ENCODE data around the gene CYP4Z1.
"Not testable (repeated sequence)": the region's sequence is repeated elsewhere in the genome, so short reads cannot be mapped to it uniquely, and the experiment has no call there.

The CYP4Z1 gene, protein sequence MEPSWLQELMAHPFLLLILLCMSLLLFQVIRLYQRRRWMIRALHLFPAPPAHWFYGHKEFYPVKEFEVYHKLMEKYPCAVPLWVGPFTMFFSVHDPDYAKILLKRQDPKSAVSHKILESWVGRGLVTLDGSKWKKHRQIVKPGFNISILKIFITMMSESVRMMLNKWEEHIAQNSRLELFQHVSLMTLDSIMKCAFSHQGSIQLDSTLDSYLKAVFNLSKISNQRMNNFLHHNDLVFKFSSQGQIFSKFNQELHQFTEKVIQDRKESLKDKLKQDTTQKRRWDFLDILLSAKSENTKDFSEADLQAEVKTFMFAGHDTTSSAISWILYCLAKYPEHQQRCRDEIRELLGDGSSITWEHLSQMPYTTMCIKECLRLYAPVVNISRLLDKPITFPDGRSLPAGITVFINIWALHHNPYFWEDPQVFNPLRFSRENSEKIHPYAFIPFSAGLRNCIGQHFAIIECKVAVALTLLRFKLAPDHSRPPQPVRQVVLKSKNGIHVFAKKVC

DNA sequence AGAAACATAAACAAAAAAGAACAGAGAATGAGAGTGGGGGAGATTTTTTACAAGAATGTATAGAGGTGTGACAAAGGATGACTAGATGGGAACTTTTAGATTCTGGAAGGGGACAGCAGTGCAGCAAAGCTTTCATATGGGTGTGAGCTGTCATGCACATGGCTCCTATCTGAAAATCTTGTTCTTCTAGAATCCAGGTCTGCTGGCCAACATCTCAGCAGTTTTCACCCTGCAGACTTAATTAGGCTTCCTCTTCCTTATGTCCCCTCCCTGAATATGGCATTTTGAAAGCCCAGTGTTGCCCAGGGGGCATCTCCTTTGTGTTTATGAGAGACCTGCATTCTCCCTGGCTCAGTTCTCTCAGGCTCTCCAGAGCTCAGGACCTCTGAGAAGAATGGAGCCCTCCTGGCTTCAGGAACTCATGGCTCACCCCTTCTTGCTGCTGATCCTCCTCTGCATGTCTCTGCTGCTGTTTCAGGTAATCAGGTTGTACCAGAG, at the start of gene CYP4Z1:
Gene CYP4Z1, plus strand, starts transcription at position 135 of the 498 bp plus-strand sequence. Its CDS starts 260 bp downstream, at position 395.
- no peak for DNase-seq

DNA sequence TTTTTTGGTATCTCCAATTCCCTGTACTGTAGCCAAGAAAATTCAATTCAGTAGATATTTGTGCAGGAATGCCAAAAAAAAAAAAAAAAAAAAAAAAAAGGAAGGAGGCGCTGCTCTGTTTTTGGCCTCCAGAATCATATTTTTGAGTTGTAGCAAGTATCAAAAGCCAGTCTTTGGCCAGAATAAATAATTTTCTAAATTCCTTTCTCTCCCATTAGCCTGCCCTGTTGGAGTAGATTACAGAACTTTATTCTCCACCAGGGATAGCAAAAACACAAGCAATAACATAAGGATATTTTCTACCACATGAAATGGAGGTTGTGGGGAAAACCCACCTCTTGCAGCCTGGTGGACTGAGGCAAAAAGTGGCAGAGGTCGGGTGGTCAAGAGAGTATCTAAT, 46.0 kb upstream of the CYP4Z1 start:
- DNase-seq: no peak

DNA sequence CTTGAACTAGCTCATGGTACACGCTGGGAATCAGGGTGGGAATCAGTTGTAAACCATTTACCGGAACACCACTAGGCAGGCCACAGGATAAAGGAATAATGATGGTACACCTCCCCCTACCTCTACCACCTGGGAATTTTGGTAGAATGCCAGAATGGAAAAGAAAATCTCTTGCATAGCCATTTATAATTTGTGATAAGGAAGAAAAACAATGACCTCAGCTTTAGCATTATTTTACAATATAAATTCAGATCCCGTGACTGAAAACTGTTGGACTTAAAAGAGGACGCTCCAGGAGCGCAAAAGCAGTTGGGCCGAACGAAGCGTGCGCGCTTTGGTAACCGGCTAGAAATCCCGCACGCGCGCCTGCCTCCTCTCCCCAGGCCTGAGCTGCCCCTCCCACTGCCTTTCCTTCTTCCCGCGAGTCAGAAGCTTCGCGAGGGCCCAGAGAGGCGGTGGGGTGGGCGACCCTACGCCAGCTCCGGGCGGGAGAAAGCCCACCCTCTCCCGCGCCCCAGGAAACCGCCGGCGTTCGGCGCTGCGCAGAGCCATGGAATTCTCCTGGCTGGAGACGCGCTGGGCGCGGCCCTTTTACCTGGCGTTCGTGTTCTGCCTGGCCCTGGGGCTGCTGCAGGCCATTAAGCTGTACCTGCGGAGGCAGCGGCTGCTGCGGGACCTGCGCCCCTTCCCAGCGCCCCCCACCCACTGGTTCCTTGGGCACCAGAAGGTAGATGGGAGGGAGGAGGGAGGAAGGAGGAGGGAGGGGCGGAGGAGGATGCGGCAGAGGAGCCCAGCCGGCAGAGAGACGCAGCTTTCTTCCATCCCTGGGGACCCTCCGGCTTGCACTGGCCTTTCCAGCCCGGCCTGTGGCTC, 43.5 kb upstream of the CYP4Z1 start, which contains the start of gene CYP4X1:
Gene CYP4X1, plus strand, starts transcription at position 402 of the 873 bp plus-strand sequence. Its CDS starts 149 bp downstream, at position 551.
- DNase-seq: no peak

DNA sequence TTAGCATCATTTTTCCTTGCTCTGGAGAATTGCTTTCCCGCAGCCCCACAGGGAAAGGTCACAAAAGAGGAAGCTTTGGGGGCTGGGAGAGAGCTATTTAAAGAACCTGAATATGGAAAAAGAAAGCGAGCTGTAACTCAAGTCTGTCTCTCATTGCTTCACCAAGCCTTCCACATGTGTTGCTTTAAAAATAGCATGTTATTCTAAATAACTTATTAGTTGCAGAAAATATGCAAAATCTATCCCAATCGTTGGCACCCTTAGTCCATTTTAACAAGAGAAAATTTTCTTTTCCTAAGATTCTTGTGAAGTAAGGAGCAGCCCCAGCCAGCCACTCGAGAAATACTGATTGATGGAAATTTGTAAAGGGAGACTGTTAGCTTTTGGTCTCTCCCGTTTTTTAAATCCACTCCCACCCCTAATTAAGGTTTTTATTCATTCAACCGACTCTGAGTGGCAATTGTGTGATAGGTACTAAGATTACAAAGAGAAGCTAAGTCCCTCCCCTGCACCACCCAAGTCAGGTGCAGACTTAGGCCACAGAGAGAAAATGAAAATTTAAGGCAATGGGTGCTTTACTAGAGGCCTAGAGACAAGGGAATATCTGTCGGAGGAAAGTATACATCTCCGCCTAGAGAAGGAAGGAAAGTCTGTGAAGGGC, 42.8 kb upstream of the CYP4Z1 start:
- DNase-seq: no peak

DNA sequence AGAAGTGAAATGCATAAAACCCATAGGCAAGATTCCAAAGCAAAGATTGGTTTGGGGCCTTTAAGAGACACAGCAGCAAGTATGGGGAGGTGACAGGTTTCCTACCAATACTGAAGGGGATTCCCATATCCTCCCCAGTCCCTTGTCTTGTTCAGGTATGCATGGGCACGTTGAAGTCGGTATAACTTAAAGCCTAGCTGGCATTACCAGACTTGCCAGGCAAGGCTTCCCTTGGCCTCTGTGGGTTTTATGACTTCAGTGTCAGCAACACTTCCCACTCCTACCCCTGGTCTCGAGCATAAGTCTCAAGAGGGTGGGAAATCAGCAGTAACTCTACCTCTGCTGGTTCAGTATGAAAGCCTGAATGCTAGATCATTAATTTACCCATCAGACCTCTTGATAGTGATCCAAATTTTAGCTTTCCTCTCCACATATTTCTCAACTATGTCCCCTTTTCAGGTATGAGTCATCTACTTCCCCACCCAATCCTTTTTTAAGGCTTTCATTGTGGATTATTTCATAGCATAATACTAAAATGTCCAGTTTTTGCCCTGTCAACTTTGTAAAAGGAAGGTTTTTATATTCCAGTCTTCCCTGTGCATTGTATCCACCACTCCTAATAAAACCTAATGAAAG, 36.7 kb upstream of the CYP4Z1 start:
- no peak for DNase-seq

DNA sequence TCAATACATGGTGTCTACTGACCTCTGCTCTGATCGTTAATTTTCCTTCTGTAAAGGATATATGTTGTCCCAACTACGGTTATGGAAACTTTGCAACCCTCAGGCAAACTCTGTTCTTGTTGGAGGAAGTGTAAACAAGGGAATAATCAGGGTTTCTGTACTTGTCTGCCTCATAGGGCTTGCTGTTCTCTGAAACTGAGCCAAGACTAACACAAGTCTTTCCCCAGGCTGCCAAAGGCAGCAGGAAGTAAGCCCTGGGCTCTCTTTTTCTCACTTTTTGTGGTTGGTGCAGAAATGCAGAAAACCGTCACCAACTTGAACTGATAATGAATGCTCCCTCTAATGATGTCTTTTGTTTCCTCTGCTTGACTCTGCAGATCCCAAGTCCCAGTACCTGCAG, 36.0 kb upstream of the CYP4Z1 start:
- DNase-seq: no peak

DNA sequence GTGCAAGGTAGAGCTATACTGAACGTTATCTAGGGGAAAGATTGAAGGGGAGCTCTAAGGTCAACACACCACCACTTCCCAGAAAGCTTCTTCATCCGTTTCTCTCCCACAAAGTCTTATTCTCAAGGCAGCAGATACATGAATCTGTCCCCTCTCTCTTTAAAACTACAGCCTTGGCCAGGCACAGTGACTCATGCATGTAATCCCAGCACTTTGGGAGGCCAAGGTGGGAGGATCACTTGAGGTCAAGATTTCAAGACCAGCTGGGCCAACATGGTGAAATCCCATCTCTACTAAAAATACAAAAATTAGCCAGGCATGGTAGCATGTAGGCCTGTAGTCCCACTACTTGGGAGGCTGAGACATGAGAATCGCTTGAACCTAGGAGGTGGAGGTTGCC, 35.4 kb upstream of the CYP4Z1 start:
- no peak for DNase-seq

DNA sequence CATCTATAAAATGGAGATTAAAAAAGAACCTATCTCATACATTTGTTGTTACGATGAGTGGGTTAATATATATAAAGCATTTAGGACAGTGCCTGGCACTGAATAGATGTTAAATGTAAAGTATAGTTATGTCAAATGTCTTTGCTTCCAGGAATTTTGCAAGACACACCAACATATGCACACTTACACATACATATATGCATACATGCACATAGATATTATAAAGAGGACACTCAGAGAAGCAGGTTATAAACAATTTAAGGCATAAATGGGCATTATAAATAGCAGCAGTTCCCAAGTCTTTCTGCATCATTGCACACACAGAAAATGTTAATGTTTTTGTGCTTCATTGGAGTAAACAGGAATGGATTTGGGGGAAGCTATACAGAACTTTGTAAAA, 30.3 kb upstream of the CYP4Z1 start:
- DNase-seq: no peak

DNA sequence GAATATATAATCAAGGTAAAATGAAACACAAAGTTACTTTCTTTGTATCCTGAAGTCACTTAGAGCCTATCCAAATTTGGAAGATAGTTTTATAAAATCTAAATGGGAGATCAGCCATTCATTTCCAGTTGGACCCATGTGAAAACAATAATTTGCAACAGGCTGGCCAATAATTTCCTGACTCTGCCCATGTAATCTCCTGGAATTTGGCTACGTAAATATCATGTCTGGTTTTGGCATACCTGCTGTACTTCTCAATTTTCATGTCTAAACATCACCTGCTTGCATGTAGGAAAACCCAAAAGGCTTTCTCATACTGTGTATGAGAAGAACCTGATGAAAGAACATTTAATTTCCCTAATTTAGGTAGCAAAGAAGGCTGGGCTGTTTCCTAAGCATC, 7.7 kb upstream of the CYP4Z1 start:
- DNase-seq: no peak

DNA sequence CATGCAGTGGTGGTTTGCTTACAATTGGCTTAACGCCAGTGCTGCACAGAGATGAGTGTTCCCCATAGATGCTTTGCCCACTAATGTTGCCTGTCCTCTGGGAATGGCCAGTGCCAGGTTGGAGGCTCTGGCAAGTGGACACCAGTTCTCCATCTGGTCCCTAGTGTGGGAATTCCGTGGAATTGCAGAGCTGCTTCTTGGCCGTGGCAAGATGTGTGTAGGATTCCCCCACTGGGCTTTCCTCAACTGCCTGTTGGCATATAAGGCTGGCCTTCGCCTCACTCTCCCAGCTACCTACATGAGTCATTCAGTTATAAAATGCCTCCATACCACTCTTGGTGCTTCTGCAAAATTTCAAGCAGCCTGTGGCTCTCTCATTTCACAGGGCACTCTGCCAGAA, 2.0 kb downstream of the CYP4Z1 start:
- not testable (repeated sequence) for DNase-seq

DNA sequence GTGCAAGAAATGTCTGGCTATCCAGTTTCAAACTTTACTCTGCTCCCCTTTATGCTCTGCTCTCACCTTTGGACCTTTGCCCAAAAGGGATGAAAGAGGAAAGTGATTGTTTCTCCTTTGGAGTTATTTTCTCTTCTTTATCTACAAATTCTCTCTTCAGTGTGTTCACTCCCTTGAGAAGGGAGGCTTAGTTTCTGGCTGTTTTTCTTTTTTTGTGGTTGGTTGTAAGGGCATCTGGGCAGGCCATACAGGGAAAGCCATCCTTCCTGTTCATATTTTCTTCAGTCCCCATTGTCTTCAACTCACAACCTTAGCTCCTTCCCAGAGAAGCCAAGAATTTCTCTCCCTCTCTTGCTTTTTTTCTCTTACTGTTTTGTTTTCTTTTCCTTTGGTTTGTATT, 2.5 kb downstream of the CYP4Z1 start:
- DNase-seq: not testable (repeated sequence)

DNA sequence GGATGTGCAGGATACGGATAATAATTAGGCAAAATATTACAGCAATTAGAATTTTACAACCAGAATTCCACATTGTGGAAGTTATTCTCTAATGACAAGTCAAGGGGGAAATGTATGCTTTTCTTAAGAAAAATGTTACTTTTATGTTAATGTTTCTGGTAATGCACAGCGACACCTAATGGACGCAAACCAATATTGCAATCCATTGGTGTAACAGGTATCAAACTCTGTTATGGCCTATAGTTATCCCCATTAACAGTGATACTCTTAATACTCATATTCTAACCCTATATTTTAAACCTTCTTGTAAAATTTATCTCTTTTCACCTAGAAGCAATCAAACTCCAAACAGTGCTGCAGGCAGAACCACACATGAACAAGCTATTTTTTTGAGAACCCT, 22.3 kb downstream of the CYP4Z1 start:
- DNase-seq: not testable (repeated sequence)

DNA sequence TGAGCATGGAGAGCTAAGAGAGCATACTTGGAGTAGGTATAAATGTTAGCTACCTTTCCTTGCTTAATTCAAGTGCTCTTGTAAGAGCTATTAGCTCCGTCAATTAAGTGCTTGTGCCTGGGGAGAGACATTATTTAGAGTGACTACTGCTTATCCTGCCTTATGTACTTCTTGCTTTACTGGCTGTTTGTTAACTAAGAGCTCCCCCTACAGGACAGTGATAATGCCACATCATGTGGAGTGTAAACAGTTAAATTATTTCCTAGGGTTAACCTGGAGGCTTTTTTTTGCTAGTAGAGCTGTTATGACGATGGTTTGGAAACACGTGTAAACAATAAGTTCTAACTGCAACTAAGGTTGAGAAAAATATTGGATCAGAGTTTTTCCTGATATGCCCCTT, 24.4 kb downstream of the CYP4Z1 start:
- not testable (repeated sequence) for DNase-seq

DNA sequence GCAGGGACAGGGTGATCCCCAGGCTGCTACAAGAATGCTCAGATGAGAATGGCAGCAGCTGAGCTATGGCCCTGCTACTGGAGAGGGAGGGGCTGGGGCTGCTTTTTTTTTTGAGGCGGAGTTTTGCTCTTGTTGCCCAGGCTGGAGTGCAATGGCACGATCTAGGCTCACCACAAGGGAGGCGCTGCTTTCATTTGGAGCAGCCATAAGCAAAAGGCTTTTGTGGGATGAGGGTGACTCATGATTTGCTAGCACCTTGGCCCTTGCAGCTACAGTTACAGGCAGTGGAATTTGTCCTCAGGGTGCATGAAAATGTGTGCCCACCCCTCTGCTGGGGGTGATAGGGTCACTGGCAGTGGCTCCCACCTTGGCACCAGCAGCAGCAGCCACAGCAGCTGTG, 37.8 kb downstream of the CYP4Z1 start:
- no peak for DNase-seq

DNA sequence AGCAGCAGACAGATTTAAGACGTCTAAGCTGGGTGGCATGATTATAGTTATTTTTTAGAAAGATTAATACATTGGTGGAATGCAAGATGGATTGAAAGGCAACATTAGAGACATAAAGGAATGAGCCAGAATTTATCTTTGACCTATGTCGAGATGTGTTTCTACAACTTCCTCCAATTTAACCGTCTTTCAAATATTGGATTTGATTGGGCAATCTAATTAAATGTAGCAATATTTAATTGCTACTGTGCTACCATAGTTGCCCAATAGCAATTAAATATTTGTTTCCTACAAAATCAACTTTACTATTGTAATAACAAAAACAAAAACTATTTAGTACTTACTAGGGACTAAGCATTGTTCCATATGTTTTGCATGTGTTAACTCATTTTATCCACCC, 39.8 kb downstream of the CYP4Z1 start:
- DNase-seq: no peak

DNA sequence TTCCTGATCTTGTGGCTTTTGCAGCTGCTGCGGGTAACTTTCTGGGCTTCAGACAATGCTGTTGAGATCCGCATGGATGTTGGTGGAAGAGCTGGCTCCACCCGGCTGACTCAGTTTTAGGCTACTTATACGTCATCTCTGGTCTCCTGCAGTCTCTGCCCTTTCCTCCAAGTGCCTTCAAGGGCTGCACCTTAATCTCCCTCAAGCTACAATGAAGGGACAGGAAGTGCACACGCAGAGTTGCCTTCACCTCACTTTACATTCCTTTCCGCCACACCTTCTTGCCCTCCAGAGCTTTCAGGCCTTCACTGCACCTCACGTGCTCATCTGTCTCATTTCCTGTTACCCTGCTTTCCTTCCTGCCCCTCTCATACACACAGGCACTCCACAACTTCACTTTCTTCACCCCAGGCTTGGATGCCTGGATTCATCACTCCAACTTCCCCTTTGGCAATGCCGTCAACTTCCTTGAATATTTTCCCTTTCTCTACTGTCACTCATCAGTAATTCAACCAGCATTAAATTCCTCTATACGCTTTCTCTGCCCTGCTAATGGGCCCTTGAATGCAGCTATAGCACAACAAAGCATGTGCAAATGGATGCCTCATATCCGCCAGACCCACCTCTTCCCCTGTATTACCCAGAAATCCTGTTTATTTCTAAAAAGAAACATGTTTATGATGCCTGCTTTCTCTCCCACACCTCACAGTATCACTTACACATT, 41.0 kb downstream of the CYP4Z1 start:
- DNase-seq: not testable (repeated sequence)

DNA sequence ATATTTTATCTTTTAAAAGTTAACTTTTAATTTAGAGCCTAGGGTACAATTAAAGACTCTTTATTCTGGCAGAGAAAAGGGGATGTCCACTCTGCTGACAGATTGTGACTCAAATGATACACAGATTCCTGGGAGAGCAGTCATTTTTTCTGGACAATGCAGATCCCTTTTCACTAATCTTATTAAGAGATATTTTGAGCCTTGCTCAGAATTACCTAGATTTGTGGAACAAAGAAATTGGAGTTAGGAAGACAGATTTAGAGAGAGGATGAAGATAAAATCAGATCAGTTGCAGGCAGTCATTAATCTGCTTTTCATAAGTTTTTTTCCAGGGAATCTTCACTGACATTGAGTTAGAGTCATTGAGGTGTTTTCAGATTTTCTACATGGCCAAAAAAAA, 42.5 kb downstream of the CYP4Z1 start:
- DNase-seq: not testable (repeated sequence)

DNA sequence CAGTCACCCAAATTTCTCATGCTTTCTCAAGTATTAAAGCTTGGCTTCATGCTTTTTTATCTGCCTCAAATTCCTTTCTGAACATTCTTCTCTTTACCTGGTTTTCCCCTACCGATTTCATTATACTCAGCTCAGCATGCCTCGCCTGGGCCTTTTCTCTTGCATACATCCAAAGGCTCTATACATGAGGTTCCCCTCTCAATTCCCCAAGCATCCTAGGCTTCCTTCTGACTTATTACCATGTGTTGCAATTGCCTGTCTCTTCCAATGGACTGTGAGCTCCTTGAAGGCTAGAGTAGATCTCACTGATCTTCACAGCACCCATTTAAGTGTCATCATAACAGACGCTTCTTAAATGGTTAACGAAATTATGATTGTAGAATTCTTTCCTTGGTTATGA, 46.1 kb downstream of the CYP4Z1 start:
- no peak for DNase-seq

DNA sequence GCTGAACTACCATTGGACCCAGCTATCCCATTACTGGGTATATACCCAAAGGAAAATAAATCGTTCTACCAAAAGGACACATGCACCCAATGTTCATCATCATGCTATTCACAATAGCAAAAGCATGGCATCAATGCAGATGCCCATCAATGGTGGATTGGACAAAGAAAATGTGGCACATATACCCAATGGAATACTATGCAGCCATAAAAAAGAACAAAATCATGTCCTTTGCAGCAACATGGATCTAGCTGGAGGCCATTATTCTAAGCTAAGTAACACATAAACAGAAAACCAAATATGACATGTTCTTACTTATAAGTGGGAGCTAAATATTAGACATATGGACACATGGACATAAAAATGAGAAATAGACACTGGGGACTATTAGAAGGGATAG, 54.0 kb downstream of the CYP4Z1 start:
- DNase-seq: not testable (repeated sequence)

DNA sequence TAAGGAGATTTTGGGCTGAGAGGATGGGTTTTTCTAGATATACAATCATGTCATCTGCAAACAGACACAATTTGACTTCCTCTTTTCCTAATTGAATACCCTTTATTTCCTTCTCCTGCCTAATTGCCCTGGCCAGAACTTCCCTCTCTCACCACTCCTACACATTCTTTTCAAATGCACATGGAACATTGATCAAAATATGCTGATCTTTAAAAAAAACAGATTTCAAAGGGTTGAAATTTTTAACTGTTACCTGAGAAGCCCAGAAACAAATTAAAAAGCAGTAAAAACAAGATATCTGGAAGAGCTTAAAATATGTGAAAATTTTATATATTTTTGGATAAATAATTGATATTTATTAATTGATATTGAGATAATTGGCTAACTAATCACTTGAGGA, 57.8 kb downstream of the CYP4Z1 start:
- DNase-seq: not testable (repeated sequence)

DNA sequence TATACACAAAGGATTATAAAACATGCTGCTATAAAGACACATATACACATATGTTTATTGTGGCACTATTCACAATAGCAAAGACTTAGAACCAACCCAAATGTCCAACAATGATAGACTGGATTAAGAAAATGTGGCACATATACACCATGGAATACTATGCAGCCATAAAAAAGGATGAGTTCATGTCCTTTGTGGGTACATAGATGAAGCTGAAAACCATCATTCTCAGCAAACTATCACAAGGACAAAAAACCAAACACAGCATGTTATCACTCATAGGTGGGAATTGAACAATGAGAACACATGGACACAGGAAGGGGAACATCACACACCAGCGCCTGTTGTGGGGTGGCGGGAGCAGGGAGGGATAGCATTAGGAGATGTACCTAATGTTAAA, 60.0 kb downstream of the CYP4Z1 start:
- DNase-seq: not testable (repeated sequence)

DNA sequence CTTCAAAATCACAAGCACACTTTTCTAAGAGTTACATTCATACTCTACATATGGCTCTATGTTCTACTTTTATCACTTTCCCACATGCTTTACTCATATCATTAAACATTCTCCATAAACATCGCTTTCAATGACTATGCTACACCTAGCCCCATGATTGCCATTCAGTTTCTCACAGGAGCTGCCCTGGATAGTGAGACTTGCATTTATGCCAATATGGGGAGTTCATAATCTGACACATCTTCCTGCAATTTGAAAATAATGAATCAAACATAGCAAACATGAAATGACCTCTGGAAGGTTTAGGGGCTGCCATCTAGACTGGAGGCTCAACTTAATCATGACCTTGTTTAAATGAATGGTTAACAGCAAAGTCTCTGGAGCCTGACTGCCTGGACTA, 61.2 kb downstream of the CYP4Z1 start:
- DNase-seq: no peak
